ENCODE data around the gene GMCL2.

Gene GMCL2

GRCh38 chr5:178193251-178193809, 6.2 kb upstream of the GMCL2 start:
- TF ChIP-seq CTCF (conservative IDR thresholded peaks at IDR 0.05; ENCODE audit: low read depth, low read length) = no peak
- no peak for DNase-seq (ENCODE audit: low read depth)
- H3K4me3 ChIP-seq (ENCODE audit: low read depth, low read length) = no peak overlapping the region

GRCh38 chr5:178192787-178193186, 5.6 kb upstream of the GMCL2 start:
- TF ChIP-seq CTCF (conservative IDR thresholded peaks at IDR 0.05; ENCODE audit: low read depth, low read length) = no peak
- no peak for DNase-seq (ENCODE audit: low read depth)

GRCh38 chr5:178192244-178192643, 5.1 kb upstream of the GMCL2 start:
- DNase-seq (ENCODE audit: low read depth) = no peak
- no peak for TF ChIP-seq CTCF (conservative IDR thresholded peaks at IDR 0.05; ENCODE audit: low read depth, low read length)
- no peak overlapping the region for H3K4me3 ChIP-seq (ENCODE audit: low read depth, low read length)

More at GRCh38 chr5:178192787-178193186, 5.6 kb upstream of the GMCL2 start:
- H3K4me3 ChIP-seq (ENCODE audit: low read depth, low read length) = no peak overlapping the region

GRCh38 chr5:178191661-178192060, 4.5 kb upstream of the GMCL2 start:
- no peak for TF ChIP-seq CTCF (conservative IDR thresholded peaks at IDR 0.05; ENCODE audit: low read depth, low read length)
- no peak for DNase-seq (ENCODE audit: low read depth)
- H3K4me3 ChIP-seq (ENCODE audit: low read depth, low read length) = no peak overlapping the region

GRCh38 chr5:178189433-178189832, 2.3 kb upstream of the GMCL2 start:
- DNase-seq (ENCODE audit: low read depth) = no peak
- no peak overlapping the region for H3K4me3 ChIP-seq (ENCODE audit: low read depth, low read length)
- no peak for TF ChIP-seq CTCF (conservative IDR thresholded peaks at IDR 0.05; ENCODE audit: low read depth, low read length)

GRCh38 chr5:178186427-178186826, 744 bp downstream of the GMCL2 start:
- no peak for TF ChIP-seq CTCF (conservative IDR thresholded peaks at IDR 0.05; ENCODE audit: low read depth, low read length)
- H3K4me3 ChIP-seq (ENCODE audit: low read depth, low read length) = no peak overlapping the region
- no peak for DNase-seq (ENCODE audit: low read depth)

GRCh38 chr5:178182158-178182876, 4.9 kb downstream of the GMCL2 start:
- no peak overlapping the region for H3K4me3 ChIP-seq (ENCODE audit: low read depth, low read length)
- TF ChIP-seq CTCF (conservative IDR thresholded peaks at IDR 0.05; ENCODE audit: low read depth, low read length) = no peak
- no peak for DNase-seq (ENCODE audit: low read depth)
